AG09319 (cell line): Measurements from ENCODE around the gene SERPINA12.

ENCODE experiments used
- DNase-seq: peaks from one replicate; pipeline ENCODE4 v3.0.0-alpha.2; 2010; ENCODE audit warnings: low read depth; ENCODE audit errors: extremely low read depth
- CTCF ChIP-seq: IDR thresholded peaks from 2 replicates; pipeline ENCODE4 v1.5.1; 2011; ENCODE audit warnings: low read depth, mild to moderate bottlenecking, inconsistent platforms, low read length, moderate library complexity

Gene SERPINA12, protein sequence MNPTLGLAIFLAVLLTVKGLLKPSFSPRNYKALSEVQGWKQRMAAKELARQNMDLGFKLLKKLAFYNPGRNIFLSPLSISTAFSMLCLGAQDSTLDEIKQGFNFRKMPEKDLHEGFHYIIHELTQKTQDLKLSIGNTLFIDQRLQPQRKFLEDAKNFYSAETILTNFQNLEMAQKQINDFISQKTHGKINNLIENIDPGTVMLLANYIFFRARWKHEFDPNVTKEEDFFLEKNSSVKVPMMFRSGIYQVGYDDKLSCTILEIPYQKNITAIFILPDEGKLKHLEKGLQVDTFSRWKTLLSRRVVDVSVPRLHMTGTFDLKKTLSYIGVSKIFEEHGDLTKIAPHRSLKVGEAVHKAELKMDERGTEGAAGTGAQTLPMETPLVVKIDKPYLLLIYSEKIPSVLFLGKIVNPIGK

DNA sequence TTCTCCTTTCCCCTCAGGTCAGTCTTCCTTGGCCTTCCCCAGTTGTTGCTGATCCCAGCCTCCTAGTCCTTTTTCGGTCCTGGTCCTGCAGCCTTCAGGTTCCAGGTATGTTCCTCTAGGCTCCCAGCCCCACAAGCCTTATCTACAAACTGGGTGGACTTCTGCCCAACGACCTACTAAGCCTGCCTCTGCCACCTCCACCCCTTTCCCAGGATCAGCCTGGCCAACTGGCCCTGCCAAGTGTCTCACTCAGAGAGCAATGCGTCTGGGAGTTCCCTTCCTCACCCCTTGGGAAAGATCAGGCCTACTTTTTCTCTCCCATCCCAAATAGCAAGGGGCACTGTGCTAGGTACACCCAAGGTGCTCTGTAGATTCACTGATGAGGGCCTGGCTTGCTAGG lies at the start of gene SERPINA12:
SERPINA12 (minus strand) TSS at position 114 of the 400 bp plus-strand sequence. CDS start 11,072 bp downstream, outside the sequence.
- TF ChIP-seq CTCF, result no peak
- no peak for DNase-seq

GRCh38 chr14:94558842-94559241 lies 49.6 kb upstream of the SERPINA12 start:
- no peak for DNase-seq
- TF ChIP-seq CTCF, result no peak

- DNase-seq, result no peak
- no peak for TF ChIP-seq CTCF
Measured at GRCh38 chr14:94557327-94557726, 48.1 kb upstream of the SERPINA12 start.

GRCh38 chr14:94555991-94556390 lies 46.7 kb upstream of the SERPINA12 start:
- TF ChIP-seq CTCF, result no peak
- no peak for DNase-seq

GRCh38 chr14:94550041-94550440 lies 40.8 kb upstream of the SERPINA12 start:
- no peak for TF ChIP-seq CTCF
- no peak for DNase-seq

DNA sequence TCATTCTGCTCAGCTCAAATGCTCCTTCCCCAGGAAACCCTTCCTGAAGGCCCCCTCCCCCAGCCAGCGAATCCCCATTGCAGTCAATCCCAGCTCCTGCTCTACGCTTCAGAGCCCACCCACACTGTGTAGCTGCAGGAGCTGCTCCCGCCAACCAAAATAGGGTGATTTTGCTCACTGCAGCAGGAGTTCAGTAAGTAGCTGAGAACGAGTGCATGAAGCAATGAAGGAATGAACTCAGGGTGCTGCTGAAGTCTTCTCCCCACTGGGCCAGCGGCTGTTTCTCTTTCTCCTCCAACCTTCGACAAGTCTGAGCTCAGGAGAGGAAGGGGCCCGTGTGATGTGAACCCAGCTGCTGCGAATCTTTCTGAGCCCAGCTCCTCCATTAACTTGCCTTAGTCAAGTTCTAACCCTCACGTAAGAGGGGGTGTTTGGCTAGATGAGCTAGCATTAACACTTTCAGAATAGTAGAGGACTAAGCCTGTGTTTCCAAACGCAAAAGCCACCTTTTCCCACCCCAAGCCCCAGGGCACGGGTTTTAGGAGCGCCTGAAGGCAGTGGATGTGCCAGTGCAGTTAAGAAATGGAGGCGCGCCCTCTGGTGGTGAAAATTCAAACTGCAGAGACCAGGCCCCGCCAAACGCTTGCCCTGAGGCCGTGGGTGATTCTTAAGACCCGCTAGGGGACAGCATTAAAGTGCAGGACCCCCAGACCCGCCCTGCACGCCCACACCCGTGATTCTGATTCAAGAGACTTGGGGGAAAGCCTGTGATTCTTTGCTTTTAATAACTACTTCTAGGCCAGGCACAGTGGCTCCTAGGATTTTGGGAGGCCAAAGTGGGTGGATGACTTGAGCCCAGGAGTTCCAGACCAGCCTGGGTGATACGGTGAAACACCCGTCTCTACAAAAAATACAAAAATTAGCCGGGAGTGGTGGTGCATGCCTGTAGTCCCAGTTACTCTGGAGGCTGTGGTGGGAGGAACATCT lies 40.0 kb upstream of the SERPINA12 start:
- no peak for DNase-seq
- peak; percentile 86 for TF ChIP-seq CTCF
